Activated T-cell treated with anti-CD3 and anti-CD28 coated beads, Interleukin-2, amount 50 U/mL, for 24 hours (primary cell): Measurements from ENCODE around the gene FASN.

ENCODE experiments used
- DNase-seq: peaks from one replicate; pipeline ENCODE4 v3.0.0-alpha.2; 2020
- H3K27ac Mint-ChIP-seq: 2 replicates; pipeline ENCODE4 v1.8.0; 2020; ENCODE audit warnings: mild to moderate bottlenecking, mixed read lengths
- H3K27me3 Mint-ChIP-seq: 2 replicates; pipeline ENCODE4 v1.8.0; 2020; ENCODE audit warnings: mixed read lengths
- H3K36me3 Mint-ChIP-seq: 2 replicates; pipeline ENCODE4 v1.8.0; 2020; ENCODE audit warnings: low read depth, mixed read lengths
- H3K4me1 Mint-ChIP-seq: 2 replicates; pipeline ENCODE4 v1.8.0; 2020; ENCODE audit warnings: low read depth, mixed read lengths
- H3K4me3 Mint-ChIP-seq: 2 replicates; pipeline ENCODE4 v1.8.0; 2020; ENCODE audit warnings: mild to moderate bottlenecking, moderate library complexity, mixed read lengths
- H3K9me3 Mint-ChIP-seq: 2 replicates; pipeline ENCODE4 v1.8.0; 2020; ENCODE audit warnings: mixed read lengths

The FASN gene

GRCh38 chr17:82065193-82065637, 32.8 kb downstream of the FASN start:
- H3K27ac Mint-ChIP-seq = peak overlapping the region; percentile 82
- H3K4me3 Mint-ChIP-seq = peak overlapping the region; percentile 82
- no peak for DNase-seq
- H3K9me3 Mint-ChIP-seq = no peaks in the 10 kb centered on the region
- H3K36me3 Mint-ChIP-seq = peaks cover 44% of the 10 kb centered on the region
- peaks cover 15% of the 10 kb centered on the region for H3K4me1 Mint-ChIP-seq
- H3K27me3 Mint-ChIP-seq = no peaks in the 10 kb centered on the region

GRCh38 chr17:82064433-82065192, 33.4 kb downstream of the FASN start:
- Mint-ChIP-seq H3K27me3 (no peaks in the 10 kb centered on the region), H3K27ac (peak overlapping the region; percentile 82), H3K4me3 (peak overlapping the region; percentile 82), H3K9me3 (no peaks in the 10 kb centered on the region), H3K36me3 (peaks cover 50% of the 10 kb centered on the region), H3K4me1 (peaks cover 15% of the 10 kb centered on the region)
- DNase-seq = no peak

GRCh38 chr17:82063424-82064415, 34.3 kb downstream of the FASN start:
- H3K27me3 Mint-ChIP-seq = no peaks in the 10 kb centered on the region
- peaks cover 59% of the 10 kb centered on the region for H3K36me3 Mint-ChIP-seq
- H3K4me1 Mint-ChIP-seq = peaks cover 15% of the 10 kb centered on the region
- no peaks in the 10 kb centered on the region for H3K9me3 Mint-ChIP-seq
- H3K4me3 Mint-ChIP-seq = peak overlapping the region; percentile 82
- peak overlapping the region; percentile 82 for H3K27ac Mint-ChIP-seq
- DNase-seq = no peak

GRCh38 chr17:82062984-82063368, 35.1 kb downstream of the FASN start:
- H3K27me3 Mint-ChIP-seq = no peaks in the 10 kb centered on the region

GRCh38 chr17:82062076-82062983, 35.7 kb downstream of the FASN start:
- Mint-ChIP-seq H3K4me1 (peaks cover 15% of the 10 kb centered on the region), H3K27ac (peak overlapping the region; percentile 68), H3K36me3 (peaks cover 73% of the 10 kb centered on the region), H3K9me3 (no peaks in the 10 kb centered on the region), H3K27me3 (no peaks in the 10 kb centered on the region), H3K4me3 (no peak overlapping the region)
- no peak for DNase-seq

More at GRCh38 chr17:82062984-82063368, 35.1 kb downstream of the FASN start:
- DNase-seq = no peak
- Mint-ChIP-seq H3K4me3 (no peak overlapping the region), H3K36me3 (peaks cover 66% of the 10 kb centered on the region), H3K9me3 (no peaks in the 10 kb centered on the region), H3K27ac (peak overlapping the region; percentile 26), H3K4me1 (peaks cover 15% of the 10 kb centered on the region)

GRCh38 chr17:82061047-82061925, 36.8 kb downstream of the FASN start:
- peaks cover 81% of the 10 kb centered on the region for H3K36me3 Mint-ChIP-seq
- peaks cover 12% of the 10 kb centered on the region for H3K4me1 Mint-ChIP-seq
- no peaks in the 10 kb centered on the region for H3K9me3 Mint-ChIP-seq
- H3K27me3 Mint-ChIP-seq = no peaks in the 10 kb centered on the region
- DNase-seq = no peak
- no peak overlapping the region for H3K4me3 Mint-ChIP-seq
- peak overlapping the region; percentile 61 for H3K27ac Mint-ChIP-seq

GRCh38 chr17:82060614-82061013, 37.4 kb downstream of the FASN start:
- no peak for DNase-seq
- peaks cover 84% of the 10 kb centered on the region for H3K36me3 Mint-ChIP-seq
- H3K4me1 Mint-ChIP-seq = peaks cover 9% of the 10 kb centered on the region
- H3K27ac Mint-ChIP-seq = no peak overlapping the region
- H3K27me3 Mint-ChIP-seq = no peaks in the 10 kb centered on the region
- H3K4me3 Mint-ChIP-seq = no peak overlapping the region
- H3K9me3 Mint-ChIP-seq = no peaks in the 10 kb centered on the region

GRCh38 chr17:82060001-82060380, 38.0 kb downstream of the FASN start:
- Mint-ChIP-seq H3K27me3 (no peaks in the 10 kb centered on the region), H3K9me3 (no peaks in the 10 kb centered on the region), H3K36me3 (peaks cover 89% of the 10 kb centered on the region), H3K27ac (peak overlapping the region; percentile 55), H3K4me1 (peaks cover 9% of the 10 kb centered on the region), H3K4me3 (no peak overlapping the region)
- DNase-seq = no peak

- H3K4me3 Mint-ChIP-seq = no peak overlapping the region
- H3K27ac Mint-ChIP-seq = no peak overlapping the region
- peaks cover 92% of the 10 kb centered on the region for H3K36me3 Mint-ChIP-seq
- peaks cover 11% of the 10 kb centered on the region for H3K4me1 Mint-ChIP-seq
- DNase-seq = no peak
- H3K27me3 Mint-ChIP-seq = no peaks in the 10 kb centered on the region
- no peaks in the 10 kb centered on the region for H3K9me3 Mint-ChIP-seq
Measured at GRCh38 chr17:82059272-82060000, 38.6 kb downstream of the FASN start.

- Mint-ChIP-seq H3K9me3 (no peaks in the 10 kb centered on the region), H3K27ac (peak overlapping the region; percentile 8), H3K4me3 (no peak overlapping the region), H3K4me1 (peaks cover 5% of the 10 kb centered on the region), H3K36me3 (peaks cover 92% of the 10 kb centered on the region), H3K27me3 (no peaks in the 10 kb centered on the region)
- DNase-seq = no peak
Measured at GRCh38 chr17:82058855-82059249, 39.2 kb downstream of the FASN start.

- Mint-ChIP-seq H3K4me3 (no peak overlapping the region), H3K27me3 (no peaks in the 10 kb centered on the region), H3K9me3 (no peaks in the 10 kb centered on the region), H3K4me1 (peaks cover 10% of the 10 kb centered on the region), H3K36me3 (peaks cover 92% of the 10 kb centered on the region), H3K27ac (peak overlapping the region; percentile 41)
- DNase-seq = no peak
Measured at GRCh38 chr17:82058230-82058854, 39.7 kb downstream of the FASN start.

- Mint-ChIP-seq H3K9me3 (no peaks in the 10 kb centered on the region), H3K36me3 (peaks cover 83% of the 10 kb centered on the region), H3K27ac (no peak overlapping the region), H3K4me3 (no peak overlapping the region), H3K27me3 (no peaks in the 10 kb centered on the region), H3K4me1 (peaks cover 15% of the 10 kb centered on the region)
- no peak for DNase-seq
Measured at GRCh38 chr17:82056729-82057621, 41.1 kb downstream of the FASN start.
